ENCODE measurements around the gene ERVV-1. TPM values are rescaled to one million over a fixed set of nuclear protein-coding genes. Genes with fewer than 3 reads are reported as not detected.
"Not testable (repeated sequence)": the region's sequence is repeated elsewhere in the genome, so short reads cannot be mapped to it uniquely, and the experiment has no call there.

The ERVV-1 gene
- polyA plus RNA-seq, 1 experiment, result not detected

DNA sequence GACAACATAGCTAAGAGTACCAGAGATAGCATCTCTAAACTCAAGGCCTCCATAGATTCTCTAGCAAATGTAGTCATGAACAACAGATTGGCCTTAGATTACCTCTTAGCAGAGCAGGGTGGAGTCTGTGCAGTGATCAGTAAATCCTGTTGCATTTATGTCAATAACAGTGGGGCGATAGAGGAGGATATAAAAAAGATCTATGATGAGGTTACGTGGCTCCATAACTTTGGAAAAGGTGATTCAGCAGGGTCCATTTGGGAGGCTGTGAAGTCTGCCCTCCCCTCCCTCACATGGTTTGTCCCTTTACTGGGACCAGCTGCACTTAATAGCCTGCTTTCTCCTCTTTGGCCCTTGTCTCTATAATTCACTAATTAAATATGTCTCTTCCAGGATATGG lies 1.4 kb downstream of the ERVV-1 start:
- TF ChIP-seq, protein P1, sequence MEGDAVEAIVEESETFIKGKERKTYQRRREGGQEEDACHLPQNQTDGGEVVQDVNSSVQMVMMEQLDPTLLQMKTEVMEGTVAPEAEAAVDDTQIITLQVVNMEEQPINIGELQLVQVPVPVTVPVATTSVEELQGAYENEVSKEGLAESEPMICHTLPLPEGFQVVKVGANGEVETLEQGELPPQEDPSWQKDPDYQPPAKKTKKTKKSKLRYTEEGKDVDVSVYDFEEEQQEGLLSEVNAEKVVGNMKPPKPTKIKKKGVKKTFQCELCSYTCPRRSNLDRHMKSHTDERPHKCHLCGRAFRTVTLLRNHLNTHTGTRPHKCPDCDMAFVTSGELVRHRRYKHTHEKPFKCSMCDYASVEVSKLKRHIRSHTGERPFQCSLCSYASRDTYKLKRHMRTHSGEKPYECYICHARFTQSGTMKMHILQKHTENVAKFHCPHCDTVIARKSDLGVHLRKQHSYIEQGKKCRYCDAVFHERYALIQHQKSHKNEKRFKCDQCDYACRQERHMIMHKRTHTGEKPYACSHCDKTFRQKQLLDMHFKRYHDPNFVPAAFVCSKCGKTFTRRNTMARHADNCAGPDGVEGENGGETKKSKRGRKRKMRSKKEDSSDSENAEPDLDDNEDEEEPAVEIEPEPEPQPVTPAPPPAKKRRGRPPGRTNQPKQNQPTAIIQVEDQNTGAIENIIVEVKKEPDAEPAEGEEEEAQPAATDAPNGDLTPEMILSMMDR (IDR thresholded peaks at IDR 0.05; ENCODE audit: insufficient read depth, low read depth, low read length), result no peak
- Histone ChIP-seq H3K4me3 (ENCODE audit: low read depth, low read length) (no peak overlapping the region), H3K36me3 (ENCODE audit: control insufficient read depth, insufficient read depth, low read length) (no peaks in the 10 kb centered on the region), H3K27me3 (ENCODE audit: control insufficient read depth, insufficient read depth, low read length) (no peaks in the 10 kb centered on the region)
- DNase-seq (ENCODE audit: low read depth), result no peak
- CTCF ChIA-PET, result no interaction called here
- POLR2A ChIA-PET, result no interaction called here

DNA sequence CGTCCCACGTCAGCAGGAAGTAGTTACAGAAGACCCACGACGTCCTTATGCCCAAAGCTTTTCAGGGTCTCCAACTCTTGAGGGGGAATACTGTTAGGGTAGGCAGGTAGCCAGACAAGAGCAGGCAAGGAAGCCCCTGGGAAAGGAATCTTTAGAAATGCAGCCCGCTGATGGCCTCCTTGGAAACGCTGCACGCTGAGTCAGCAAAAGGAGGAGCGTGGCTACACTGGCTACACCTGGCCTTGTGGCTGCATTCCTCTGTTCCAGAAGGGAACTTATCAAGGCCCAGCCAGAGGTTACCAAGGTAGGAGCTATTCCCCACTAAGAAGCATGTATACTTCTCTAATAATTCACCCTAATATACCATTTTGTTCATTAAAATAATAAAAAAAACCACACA lies 2.0 kb downstream of the ERVV-1 start:
- H3K36me3 ChIP-seq (ENCODE audit: control insufficient read depth, insufficient read depth, low read length), result no peaks in the 10 kb centered on the region
- TF ChIP-seq, protein P1 (IDR thresholded peaks at IDR 0.05; ENCODE audit: insufficient read depth, low read depth, low read length), result no peak
- ChIA-PET CTCF (no interaction called here), POLR2A (no interaction called here)
- no peak for DNase-seq (ENCODE audit: low read depth)
- H3K27me3 ChIP-seq (ENCODE audit: control insufficient read depth, insufficient read depth, low read length), result no peaks in the 10 kb centered on the region
- no peak overlapping the region for H3K4me3 ChIP-seq (ENCODE audit: low read depth, low read length)

DNA sequence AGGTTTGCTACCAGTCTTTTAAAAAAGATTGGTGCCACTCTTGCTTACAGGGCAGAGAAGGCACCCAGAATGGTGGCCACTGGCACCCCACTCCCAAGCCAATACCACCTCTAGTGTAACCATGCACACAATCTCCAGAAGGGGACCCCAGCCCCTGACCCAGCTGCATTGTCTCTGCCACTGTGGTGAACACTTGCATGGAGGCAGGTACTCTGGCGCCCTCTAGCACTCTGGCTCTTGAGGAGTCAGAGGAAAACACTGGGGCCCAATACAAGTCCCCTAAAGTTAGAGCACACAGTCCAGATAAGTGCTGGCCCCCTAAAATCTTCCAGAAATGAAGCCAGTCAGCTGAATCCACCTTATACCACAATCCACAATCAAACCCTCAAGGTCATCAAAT lies 6.0 kb downstream of the ERVV-1 start:
- ChIA-PET POLR2A (no interaction called here), CTCF (no interaction called here)
- H3K27me3 ChIP-seq (ENCODE audit: control insufficient read depth, insufficient read depth, low read length), result no peaks in the 10 kb centered on the region
- TF ChIP-seq, protein P1 (IDR thresholded peaks at IDR 0.05; ENCODE audit: insufficient read depth, low read depth, low read length), result no peak
- H3K4me3 ChIP-seq (ENCODE audit: low read depth, low read length), result no peak overlapping the region
- H3K36me3 ChIP-seq (ENCODE audit: control insufficient read depth, insufficient read depth, low read length), result no peaks in the 10 kb centered on the region
- no peak for DNase-seq (ENCODE audit: low read depth)

DNA sequence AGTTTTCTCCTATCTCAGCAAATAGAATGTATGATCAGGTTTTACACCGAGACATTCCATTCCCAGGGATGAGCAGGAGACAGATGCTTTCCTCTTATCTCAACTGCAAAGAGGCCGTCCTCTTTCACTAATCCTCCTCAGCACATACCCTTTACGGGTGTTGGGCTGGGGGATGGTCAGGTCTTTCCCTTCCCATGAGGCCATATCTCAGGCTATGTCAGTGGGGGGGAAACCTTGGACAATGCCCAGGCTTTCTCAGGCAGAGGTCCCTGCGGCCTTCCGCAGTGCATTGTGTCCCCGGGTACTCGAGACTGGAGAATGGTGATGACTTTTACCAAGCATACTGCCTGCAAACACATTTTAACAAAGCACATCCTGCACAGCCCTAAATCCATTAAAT lies 14.6 kb downstream of the ERVV-1 start:
- POLR2A ChIA-PET; H3K27me3 ChIP-seq (ENCODE audit: control insufficient read depth, insufficient read depth, low read length); H3K36me3 ChIP-seq (ENCODE audit: control insufficient read depth, insufficient read depth, low read length); CTCF ChIA-PET; DNase-seq (ENCODE audit: low read depth); H3K4me3 ChIP-seq (ENCODE audit: low read depth, low read length): not testable (repeated sequence)

DNA sequence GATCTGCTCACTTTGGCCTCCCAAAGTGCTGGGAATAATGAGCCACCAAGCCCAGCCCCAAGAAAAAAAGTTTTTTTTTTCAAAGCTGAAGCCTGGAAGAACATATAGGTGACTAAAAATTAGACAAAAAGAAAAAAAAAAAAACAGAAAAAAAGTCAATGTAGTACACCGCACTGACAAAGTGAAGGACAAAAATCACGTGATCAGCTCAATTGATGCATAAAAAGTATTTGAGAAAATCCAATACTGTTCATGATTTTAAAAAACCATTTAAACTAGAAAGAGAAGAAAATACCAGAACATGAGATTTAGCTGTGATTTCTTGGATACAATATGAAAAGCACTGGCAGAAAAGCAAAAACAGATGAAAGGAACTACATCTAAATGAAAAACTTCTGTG lies 20.3 kb downstream of the ERVV-1 start:
- H3K36me3 ChIP-seq (ENCODE audit: control insufficient read depth, insufficient read depth, low read length), result no peaks in the 10 kb centered on the region
- DNase-seq (ENCODE audit: low read depth), result no peak
- CTCF ChIA-PET, result no interaction called here
- no peak overlapping the region for H3K4me3 ChIP-seq (ENCODE audit: low read depth, low read length)
- H3K27me3 ChIP-seq (ENCODE audit: control insufficient read depth, insufficient read depth, low read length), result no peaks in the 10 kb centered on the region
- TF ChIP-seq, protein P1 (IDR thresholded peaks at IDR 0.05; ENCODE audit: insufficient read depth, low read depth, low read length), result no peak
- POLR2A ChIA-PET, result no interaction called here

DNA sequence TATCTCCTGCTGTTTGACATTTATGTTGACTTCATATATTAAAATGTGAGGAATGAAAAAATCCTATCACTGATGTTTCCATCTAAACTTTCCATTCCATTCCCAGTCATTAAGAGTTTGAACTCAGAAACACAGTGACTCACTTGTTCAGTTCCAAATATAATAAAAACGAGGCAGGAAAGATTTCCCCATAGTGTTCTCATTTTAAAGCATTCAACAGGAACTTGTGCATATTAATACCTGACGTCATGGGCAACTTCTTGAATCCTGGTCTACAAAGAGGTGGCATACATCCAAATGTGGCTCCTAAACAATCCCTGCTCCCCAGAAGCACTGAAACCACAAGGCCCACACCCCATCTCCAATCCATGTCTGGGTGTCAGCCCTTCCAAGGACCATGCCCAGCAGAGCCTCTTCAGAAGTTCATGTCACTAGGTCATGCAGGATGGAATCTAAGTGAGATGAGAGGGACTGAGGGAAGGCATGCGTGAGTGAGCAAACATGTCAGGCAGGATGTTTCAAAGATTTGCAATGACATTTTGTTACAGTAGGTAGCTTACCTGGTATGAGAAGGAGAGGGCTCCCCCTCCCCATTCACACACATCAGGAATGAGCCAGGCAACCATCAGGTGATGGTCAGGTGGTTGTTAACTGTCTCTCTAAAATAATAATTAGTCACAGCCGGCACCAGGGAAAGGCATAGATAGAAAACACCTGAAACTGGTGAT lies 21.4 kb downstream of the ERVV-1 start:
- DNase-seq (ENCODE audit: low read depth), result no peak
- ChIA-PET CTCF (no interaction called here), POLR2A (no interaction called here)

More for the DNA sequence above, 21.4 kb downstream of the ERVV-1 start:
- Histone ChIP-seq H3K27me3 (ENCODE audit: control insufficient read depth, insufficient read depth, low read length) (no peaks in the 10 kb centered on the region), H3K36me3 (ENCODE audit: control insufficient read depth, insufficient read depth, low read length) (no peaks in the 10 kb centered on the region), H3K4me3 (ENCODE audit: low read depth, low read length) (no peak overlapping the region)
- TF ChIP-seq, protein P1 (IDR thresholded peaks at IDR 0.05; ENCODE audit: insufficient read depth, low read depth, low read length), result no peak
